SK-N-SH (cell line): ENCODE measurements around the gene SMIM1. TPM values are rescaled to one million over a fixed set of nuclear protein-coding genes. Genes with fewer than 3 reads are reported as not detected.
A peak's percentile ranks its signal among the peaks of the same experiment; 100 is the strongest.

Experiments
- CTCF ChIA-PET: fragments of 300-600, 350-600 bp; formaldehyde crosslinking; extraction: SDS; loops from one replicate; lab custom pipeline; 2021; lab: Yijun Ruan, JAX
- POLR2A ChIA-PET: fragments of 350-600 bp; sonication (Branson Sonifier 250); formaldehyde crosslinking; extraction: SDS; loops from one replicate; lab custom pipeline; 2020; ENCODE audit warnings: antibody characterized with exemption, inconsistent platforms; lab: Yijun Ruan, JAX
- DNase-seq: peaks from one replicate; pipeline ENCODE4 v3.0.0; 2012
- H2AFZ ChIP-seq: fragments of 200-600 bp; sonication (generic); 2 replicates; pipeline ENCODE4 v1.8.1; 2016; ENCODE audit warnings: antibody characterized with exemption, mild to moderate bottlenecking, low read depth
- H3F3A ChIP-seq: fragments of 200-600 bp; sonication (generic); replicated peaks from 2 replicates; pipeline ENCODE3; 2016; ENCODE audit warnings: antibody characterized with exemption, mild to moderate bottlenecking; ENCODE audit not compliant: insufficient read depth
- H3K27ac ChIP-seq, 2 experiments: fragments of 200-500 bp in 1 of 2; fragments of 200-600 bp in 1 of 2; sonication (Bioruptor generic) in 1 of 2; sonication (generic), shearing (Covaris generic) in 1 of 2; 2 replicates each; pipeline versions ENCODE4 v1.5.1 to v1.6.1; 2014 to 2016; ENCODE audit warnings: low read depth in 2 of 2, inconsistent platforms in 1 of 2, low read length in 1 of 2, mild to moderate bottlenecking in 1 of 2, mixed read lengths in 1 of 2
- H3K27me3 ChIP-seq: fragments of 200-600 bp; sonication (generic), shearing (Covaris generic); 2 replicates; pipeline ENCODE4 v1.6.1; 2016; ENCODE audit warnings: mixed run types; ENCODE audit not compliant: insufficient read depth
- H3K36me3 ChIP-seq, 2 experiments: fragments of 200-500 bp in 1 of 2; fragments of 200-600 bp in 1 of 2; sonication (Bioruptor generic) in 1 of 2; sonication (generic) in 1 of 2; replicated peaks in 1 of 2; 2 replicates each; pipeline versions ENCODE3 to v1.5.1; 2014 to 2016; ENCODE audit warnings: low read length in 1 of 2, mild to moderate bottlenecking in 1 of 2; ENCODE audit not compliant: insufficient read depth in 2 of 2, control insufficient read depth in 1 of 2
- H3K4me1 ChIP-seq, 2 experiments: fragments of 200-500 bp in 1 of 2; fragments of 200-600 bp in 1 of 2; sonication (Bioruptor generic) in 1 of 2; sonication (generic), shearing (Covaris generic) in 1 of 2; 2 replicates each; pipeline versions ENCODE4 v1.5.1 to v1.6.1; 2014 to 2016; ENCODE audit warnings: low read depth in 1 of 2, low read length in 1 of 2, mixed run types in 1 of 2; ENCODE audit not compliant: insufficient read depth in 2 of 2, control insufficient read depth in 1 of 2
- H3K4me2 ChIP-seq: fragments of 200-600 bp; sonication (generic), shearing (Covaris generic); 2 replicates; pipeline ENCODE4 v1.6.1; 2017; ENCODE audit warnings: mixed run types
- H3K4me3 ChIP-seq, 2 experiments: fragments of 200-500 bp in 1 of 2; fragments of 200-600 bp in 1 of 2; sonication (Bioruptor generic) in 1 of 2; sonication (generic), shearing (Covaris generic) in 1 of 2; 2 replicates each; pipeline versions ENCODE4 v1.5.1 to v1.8.1; 2014 to 2016; ENCODE audit warnings: low read depth in 2 of 2, inconsistent platforms in 1 of 2, low read length in 1 of 2, mild to moderate bottlenecking in 1 of 2, mixed read lengths in 1 of 2, moderate library complexity in 1 of 2
- H3K79me2 ChIP-seq: fragments of 200-600 bp; sonication (generic); 2 replicates; pipeline ENCODE4 v1.8.1; 2017; ENCODE audit warnings: mild to moderate bottlenecking; ENCODE audit not compliant: insufficient read depth
- H3K9ac ChIP-seq: fragments of 200-600 bp; sonication (generic); 2 replicates; pipeline ENCODE4 v1.6.1; 2017; ENCODE audit warnings: mixed run types
- H3K9me2 ChIP-seq: fragments of 200-600 bp; sonication (generic); 2 replicates; pipeline ENCODE4 v1.6.1; 2017; ENCODE audit warnings: mixed run types
- H3K9me3 ChIP-seq: fragments of 200-600 bp; sonication (generic); 2 replicates; pipeline ENCODE4 v1.6.1; 2017; ENCODE audit warnings: mixed run types, mild to moderate bottlenecking, moderate library complexity
- H4K20me1 ChIP-seq: fragments of 200-600 bp; sonication (generic); 2 replicates; pipeline ENCODE4 v1.6.1; 2017; ENCODE audit warnings: mild to moderate bottlenecking, mixed run types; ENCODE audit not compliant: insufficient read depth
- EZH2phosphoT487 ChIP-seq: fragments of 200-600 bp; sonication (generic); IDR thresholded peaks from 2 replicates; pipeline ENCODE4 v1.6.1; 2017; ENCODE audit warnings: low read depth, mixed run types, mild to moderate bottlenecking, antibody characterized with exemption, moderate library complexity, borderline replicate concordance
- FOSL2 ChIP-seq: IDR thresholded peaks from 2 replicates; pipeline ENCODE4 v1.4.0; 2012; ENCODE audit warnings: low read depth, mild to moderate bottlenecking, moderate library complexity, borderline replicate concordance
- GATA2 ChIP-seq: sonication (generic); formaldehyde crosslinking; IDR thresholded peaks from 2 replicates; pipeline ENCODE4 v1.5.0; 2020; ENCODE audit warnings: mild to moderate bottlenecking, missing genetic modification reagents
- MEF2A ChIP-seq: IDR thresholded peaks from 2 replicates; pipeline ENCODE4 v1.4.0; 2012; ENCODE audit warnings: low read depth, borderline replicate concordance
- MXI1 ChIP-seq: IDR thresholded peaks from 2 replicates; pipeline ENCODE4 v1.6.1; 2012; ENCODE audit warnings: mild to moderate bottlenecking, low read depth, low read length, improper control_type of control experiment
- RXRA ChIP-seq: IDR thresholded peaks from 2 replicates; pipeline ENCODE4 v1.4.0; 2012; ENCODE audit warnings: low read depth, mild to moderate bottlenecking, borderline replicate concordance
- SMC3 ChIP-seq: IDR thresholded peaks from 2 replicates; pipeline ENCODE4 v1.6.1; 2012; ENCODE audit warnings: low read depth, low read length, improper control_type of control experiment
- TAF1 ChIP-seq: IDR thresholded peaks from 2 replicates; pipeline ENCODE4 v1.6.1; 2012; ENCODE audit warnings: low read depth, mild to moderate bottlenecking, low read length, moderate library complexity, borderline replicate concordance
- WGBS: methylation state at CpG from one replicate; pipeline ENCODE4 v1.1.6; 2017; ENCODE audit warnings: low lambda C conversion rate; 5-methylcytosine and 5-hydroxymethylcytosine counted together
- polyA plus RNA-seq, 3 experiments: library from polyadenylated mRNA; depleted of rRNA; stranded (reverse); fragments of >200 nt; gene quantifications; 2 replicates each; pipeline ENCODE4 v1.2.3, GENCODE V29; 2012
- TF ChIP-seq, protein P1 (sequence below): fragments of 150-350 bp; IDR thresholded peaks from 2 replicates; pipeline ENCODE4 v1.6.1; 2017; ENCODE audit warnings: antibody characterized with exemption, low read length, low read depth, borderline replicate concordance
- TF ChIP-seq, protein P2 (sequence below): IDR thresholded peaks from 2 replicates; pipeline ENCODE4 v1.4.0; 2012; ENCODE audit warnings: low read depth, borderline replicate concordance

The SMIM1 gene
- polyA plus RNA-seq, 1 of the 3 experiments (the other 2 are of a cell fraction) = 6.1 TPM

DNA sequence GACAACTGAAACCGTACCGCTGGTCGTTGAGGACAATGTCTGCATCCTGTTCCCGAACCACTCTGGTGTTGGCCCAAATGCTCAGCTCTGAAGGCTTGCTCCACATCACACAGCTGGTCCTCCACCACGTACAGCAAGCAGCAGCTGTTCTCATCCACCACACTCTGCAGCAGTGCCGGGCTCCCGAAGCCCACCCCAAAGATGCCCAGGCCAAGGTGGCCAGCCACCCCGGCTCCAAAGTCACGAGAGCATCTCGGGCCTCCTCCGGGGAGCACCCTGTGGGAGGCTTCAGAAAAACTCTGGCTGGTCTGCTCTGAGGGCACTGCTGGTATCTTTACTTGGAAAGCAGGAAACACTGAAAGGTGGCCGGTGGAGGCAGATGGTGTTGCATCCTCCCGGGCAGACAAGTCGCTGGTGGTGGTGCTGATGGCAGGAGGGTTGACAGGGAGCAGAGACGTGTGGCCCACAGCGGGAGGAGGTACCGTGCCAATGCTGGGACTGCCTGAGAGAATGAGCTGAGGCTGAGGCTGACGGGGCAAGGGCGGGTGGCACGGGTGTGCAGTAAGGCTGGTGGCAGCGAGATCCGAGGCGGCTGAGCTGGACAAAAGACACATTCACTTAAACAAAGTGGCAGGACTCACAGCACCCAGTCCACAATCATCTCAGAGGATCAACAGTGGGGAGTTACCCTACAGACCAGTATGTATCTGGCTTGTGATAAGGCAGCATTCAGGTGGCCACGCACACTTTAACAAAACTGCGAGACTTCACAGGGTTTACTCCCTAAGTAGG, 26.8 kb upstream of the SMIM1 start:
- Histone ChIP-seq H3K4me1 (peaks cover 0 to 28% of the 10 kb centered on the region in 2 experiments; a peak in 1 of 4 replicates), H3K27me3 (no peaks in the 10 kb centered on the region), H3K4me3 (peak overlapping the region; percentile 56 to 79; a peak in 3 of 4 replicates), H3K9me2 (no peaks in the 10 kb centered on the region), H3K27ac (no peak overlapping the region), H4K20me1 (no peaks in the 10 kb centered on the region), H3K9me3 (no peaks in the 10 kb centered on the region), H3F3A (peaks cover 10% of the 10 kb centered on the region), H3K9ac (no peak overlapping the region), H2AFZ (no peak overlapping the region), H3K4me2 (peak overlapping the region; percentile 75; the same call in 1 of the 2 replicates), H3K36me3 (peaks cover 0 to 19% of the 10 kb centered on the region in 2 experiments), H3K79me2 (peaks cover 4% of the 10 kb centered on the region; the same call in 1 of the 2 replicates)
- TF ChIP-seq, protein P1, sequence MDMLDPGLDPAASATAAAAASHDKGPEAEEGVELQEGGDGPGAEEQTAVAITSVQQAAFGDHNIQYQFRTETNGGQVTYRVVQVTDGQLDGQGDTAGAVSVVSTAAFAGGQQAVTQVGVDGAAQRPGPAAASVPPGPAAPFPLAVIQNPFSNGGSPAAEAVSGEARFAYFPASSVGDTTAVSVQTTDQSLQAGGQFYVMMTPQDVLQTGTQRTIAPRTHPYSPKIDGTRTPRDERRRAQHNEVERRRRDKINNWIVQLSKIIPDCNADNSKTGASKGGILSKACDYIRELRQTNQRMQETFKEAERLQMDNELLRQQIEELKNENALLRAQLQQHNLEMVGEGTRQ = no peak
- TF ChIP-seq FOSL2 (no peak), RXRA (no peak), MEF2A (no peak), MXI1 (no peak), GATA2 (CRISPR knock-in tag) (no peak), SMC3 (no peak), EZH2phosphoT487 (no peak), TAF1 (no peak)
- TF ChIP-seq, protein P2, sequence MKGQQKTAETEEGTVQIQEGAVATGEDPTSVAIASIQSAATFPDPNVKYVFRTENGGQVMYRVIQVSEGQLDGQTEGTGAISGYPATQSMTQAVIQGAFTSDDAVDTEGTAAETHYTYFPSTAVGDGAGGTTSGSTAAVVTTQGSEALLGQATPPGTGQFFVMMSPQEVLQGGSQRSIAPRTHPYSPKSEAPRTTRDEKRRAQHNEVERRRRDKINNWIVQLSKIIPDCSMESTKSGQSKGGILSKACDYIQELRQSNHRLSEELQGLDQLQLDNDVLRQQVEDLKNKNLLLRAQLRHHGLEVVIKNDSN = no peak
- ChIA-PET CTCF (interaction anchor here (1.4 kb wide), 2 partner anchors 22 to 30 kb away, joined by 4 to 5 read pairs; no protein-coding TSS in a partner anchor), POLR2A (no interaction called here)
- WGBS = 76% methylated on average over 16 of the region's 25 CpGs
- no peak for DNase-seq

DNA sequence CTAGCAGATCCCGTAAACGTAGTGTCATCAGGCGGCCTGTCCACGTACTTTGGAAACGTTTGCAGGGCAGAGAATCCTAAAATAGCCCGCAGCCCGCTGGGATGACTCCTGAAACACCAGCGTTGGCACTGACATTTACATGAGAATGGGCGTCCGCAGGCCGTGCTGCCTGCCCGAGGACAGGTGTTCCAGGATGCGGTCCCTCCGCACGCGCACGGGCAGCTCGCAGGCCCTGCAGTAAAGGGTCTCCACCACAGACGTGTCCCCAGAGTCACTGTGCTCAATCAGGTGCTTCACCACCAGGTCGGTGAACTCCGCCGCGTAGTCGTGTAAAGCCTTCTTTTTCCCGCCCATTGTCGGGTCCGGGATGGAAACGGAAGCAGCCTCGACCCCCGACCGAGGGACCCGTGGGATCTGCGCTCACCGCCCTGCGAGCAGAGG, 26.1 kb upstream of the SMIM1 start:
- Histone ChIP-seq H3K4me3 (peak overlapping the region; percentile 56 to 79), H3K4me1 (peaks cover 0 to 28% of the 10 kb centered on the region in 2 experiments; a peak in 1 of 4 replicates), H4K20me1 (no peaks in the 10 kb centered on the region), H3K4me2 (peak overlapping the region; percentile 75), H3K79me2 (peaks cover 4% of the 10 kb centered on the region; the same call in 1 of the 2 replicates)
- CTCF ChIA-PET = interaction anchor here (1.0 to 1.4 kb wide), 2 partner anchors 19 to 22 kb away, joined by 5 to 7 read pairs; no protein-coding TSS in a partner anchor
- no peak for DNase-seq
- TF ChIP-seq MXI1 = no peak
- TF ChIP-seq, all 33 proteins: peak for 0
- WGBS = 39% methylated on average over 5 of the region's 35 CpGs
- Histone ChIP-seq H3K27ac (no peak overlapping the region; a peak in 1 of 4 replicates), H3K9ac (peak overlapping the region; percentile 49; the same call in 1 of the 2 replicates), H3K9me2 (no peaks in the 10 kb centered on the region), H3K36me3 (peaks cover 0 to 18% of the 10 kb centered on the region in 2 experiments), H3K9me3 (no peaks in the 10 kb centered on the region), H3F3A (peaks cover 10% of the 10 kb centered on the region), H3K27me3 (no peaks in the 10 kb centered on the region), H2AFZ (no peak overlapping the region)
- POLR2A ChIA-PET = no interaction called here
